Activated B cell treated with CpG ODN at 0.5 μM for 24 hours (primary cell): ENCODE results near the gene RFC3. TPM values are rescaled to one million over a fixed set of nuclear protein-coding genes. Genes with fewer than 3 reads are reported as not detected.
A peak's percentile ranks its signal among the peaks of the same experiment; 100 is the strongest.
"Not testable (repeated sequence)": the region's sequence is repeated elsewhere in the genome, so short reads cannot be mapped to it uniquely, and the experiment has no call there.

Source experiments
- ATAC-seq: fragments of 200-7000 bp; cut with Tn5 transposase; one replicate; pipeline ENCODE4 v1.10.0; 2021; ENCODE audit warnings: low read depth, mild to moderate bottlenecking, moderate library complexity
- CTCF ChIA-PET: fragments of 350-600 bp; sonication (Branson Sonifier 250); formaldehyde crosslinking; loops from one replicate; lab custom pipeline; 2021; ENCODE audit warnings: antibody characterized with exemption; lab: Charles Lee
- POLR2A ChIA-PET: fragments of 350-600 bp; sonication (Branson Sonifier 250); formaldehyde crosslinking; loops from one replicate; lab custom pipeline; 2021; ENCODE audit warnings: antibody characterized with exemption; lab: Charles Lee
- DNase-seq: peaks from one replicate; pipeline ENCODE4 v3.0.0; 2022
- H3K27ac Mint-ChIP-seq: one replicate; pipeline ENCODE4 v1.8.0; 2020; ENCODE audit warnings: mixed read lengths
- H3K27me3 Mint-ChIP-seq: one replicate; pipeline ENCODE4 v1.8.0; 2021; ENCODE audit warnings: mixed read lengths
- H3K36me3 Mint-ChIP-seq: one replicate; pipeline ENCODE4 v1.8.0; 2021; ENCODE audit warnings: low read depth, mixed read lengths
- H3K4me1 Mint-ChIP-seq: one replicate; pipeline ENCODE4 v1.8.0; 2021; ENCODE audit warnings: mixed read lengths
- H3K4me3 Mint-ChIP-seq: one replicate; pipeline ENCODE4 v1.8.0; 2020; ENCODE audit warnings: mild to moderate bottlenecking, mixed read lengths
- H3K9me3 Mint-ChIP-seq: one replicate; pipeline ENCODE4 v1.8.0; 2020; ENCODE audit warnings: mixed read lengths
- intact Hi-C: fragments of 100-400 bp; cut with micrococcal nuclease; formaldehyde crosslinking; loops from one replicate; pipeline ENCODE4 v1.15.1; 2024
- total RNA-seq: library from RNA; stranded (reverse); gene quantifications from 2 replicates; pipeline ENCODE4 v1.2.3, GENCODE V29; 2022
- TF ChIP-seq, protein P1 (sequence below): fragments of 200-600 bp; IDR thresholded peaks from one replicate; pipeline ENCODE4 v1.8.0; 2022; ENCODE audit warnings: antibody characterized with exemption, mild to moderate bottlenecking

The RFC3 gene
- total RNA-seq, 1 donor from 2014 or later: 13.5 TPM

DNA sequence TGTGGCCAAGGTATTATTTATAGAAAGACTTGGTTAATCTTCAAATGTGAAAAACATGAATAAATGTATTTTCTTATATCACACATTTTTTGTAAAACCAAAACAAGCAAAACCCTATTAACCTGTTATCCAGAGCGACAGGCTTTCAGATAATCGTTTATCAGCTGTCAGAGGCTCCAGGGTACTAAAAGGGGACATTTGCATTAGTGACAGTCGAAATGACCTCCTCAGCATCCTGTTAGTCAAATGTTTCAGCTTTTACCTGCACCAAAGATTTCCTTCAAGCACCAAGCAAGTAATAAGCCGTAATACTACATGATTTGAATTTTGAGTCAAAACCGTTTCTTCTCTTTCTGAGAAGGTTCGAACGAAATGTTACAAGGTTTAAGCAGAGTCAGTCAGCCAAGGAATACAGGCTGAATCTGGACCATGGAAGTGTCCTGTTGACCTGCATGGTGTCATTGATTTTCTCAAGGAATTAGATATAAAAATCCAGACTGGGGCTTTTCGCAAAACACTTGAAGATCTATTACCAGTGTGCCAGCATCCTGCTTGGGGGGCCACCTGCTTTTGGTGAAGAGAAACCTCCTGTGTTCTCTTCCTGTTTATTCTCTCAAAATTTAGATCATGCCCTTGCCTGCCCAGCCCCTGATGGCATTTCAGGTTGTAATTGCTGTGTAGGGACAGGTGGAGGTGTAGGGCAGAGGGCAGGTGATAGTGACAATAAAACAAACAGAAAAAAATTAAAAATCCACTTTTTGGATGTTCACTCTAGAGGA lies 11.3 kb upstream of the RFC3 start:
- Mint-ChIP-seq H3K4me3 (no peak overlapping the region), H3K27ac (no peak overlapping the region), H3K36me3 (no peaks in the 10 kb centered on the region), H3K27me3 (peaks cover 9% of the 10 kb centered on the region), H3K9me3 (no peaks in the 10 kb centered on the region), H3K4me1 (no peaks in the 10 kb centered on the region)
- ATAC-seq: no peak
- POLR2A ChIA-PET: no interaction called here
- intact Hi-C loops: no loop called here
- DNase-seq: no peak
- CTCF ChIA-PET: no interaction called here
- TF ChIP-seq, protein P1, sequence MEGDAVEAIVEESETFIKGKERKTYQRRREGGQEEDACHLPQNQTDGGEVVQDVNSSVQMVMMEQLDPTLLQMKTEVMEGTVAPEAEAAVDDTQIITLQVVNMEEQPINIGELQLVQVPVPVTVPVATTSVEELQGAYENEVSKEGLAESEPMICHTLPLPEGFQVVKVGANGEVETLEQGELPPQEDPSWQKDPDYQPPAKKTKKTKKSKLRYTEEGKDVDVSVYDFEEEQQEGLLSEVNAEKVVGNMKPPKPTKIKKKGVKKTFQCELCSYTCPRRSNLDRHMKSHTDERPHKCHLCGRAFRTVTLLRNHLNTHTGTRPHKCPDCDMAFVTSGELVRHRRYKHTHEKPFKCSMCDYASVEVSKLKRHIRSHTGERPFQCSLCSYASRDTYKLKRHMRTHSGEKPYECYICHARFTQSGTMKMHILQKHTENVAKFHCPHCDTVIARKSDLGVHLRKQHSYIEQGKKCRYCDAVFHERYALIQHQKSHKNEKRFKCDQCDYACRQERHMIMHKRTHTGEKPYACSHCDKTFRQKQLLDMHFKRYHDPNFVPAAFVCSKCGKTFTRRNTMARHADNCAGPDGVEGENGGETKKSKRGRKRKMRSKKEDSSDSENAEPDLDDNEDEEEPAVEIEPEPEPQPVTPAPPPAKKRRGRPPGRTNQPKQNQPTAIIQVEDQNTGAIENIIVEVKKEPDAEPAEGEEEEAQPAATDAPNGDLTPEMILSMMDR: no peak

DNA sequence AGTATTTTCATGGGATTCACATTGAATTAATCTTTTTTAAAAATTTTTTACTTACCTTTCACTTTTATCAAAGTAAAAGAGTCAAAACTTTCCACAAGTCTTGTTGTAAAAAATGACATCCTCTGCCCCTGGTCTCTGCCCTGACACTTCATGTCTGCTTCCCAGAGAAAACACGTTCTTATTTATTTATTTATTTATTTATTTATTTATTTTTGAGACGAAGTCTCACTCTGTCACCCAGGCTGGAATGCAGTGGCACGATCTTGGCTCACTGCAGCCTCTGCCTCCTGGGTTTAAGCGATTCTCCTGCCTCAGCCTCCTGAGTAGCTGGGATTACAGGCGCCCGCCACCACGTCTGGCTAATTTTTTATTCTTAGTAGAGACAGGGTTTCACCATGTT lies 5.1 kb upstream of the RFC3 start:
- H3K27me3 Mint-ChIP-seq, H3K9me3 Mint-ChIP-seq, ATAC-seq, H3K4me1 Mint-ChIP-seq, CTCF ChIA-PET, intact Hi-C loops, H3K36me3 Mint-ChIP-seq, DNase-seq, H3K4me3 Mint-ChIP-seq, H3K27ac Mint-ChIP-seq, POLR2A ChIA-PET: not testable (repeated sequence)

GRCh38 chr13:33815011-33815550 lies 2.9 kb upstream of the RFC3 start:
- ChIA-PET CTCF (no interaction called here), POLR2A (no interaction called here)
- intact Hi-C loops: loop anchor here (5.0 kb wide), 2 partner anchors 1127 to 1498 kb away; partner anchors contain the start of genes BRCA2, NBEA and ZAR1L
- Mint-ChIP-seq H3K9me3 (no peaks in the 10 kb centered on the region), H3K4me1 (peaks cover 19% of the 10 kb centered on the region), H3K27ac (no peak overlapping the region), H3K36me3 (peaks cover 5% of the 10 kb centered on the region), H3K4me3 (no peak overlapping the region), H3K27me3 (peaks cover 5% of the 10 kb centered on the region)
- DNase-seq (no peak), ATAC-seq (no peak)
- TF ChIP-seq, protein P1: no peak

GRCh38 chr13:33816912-33817311 lies 1.0 kb upstream of the RFC3 start:
- peaks cover 19% of the 10 kb centered on the region for H3K4me1 Mint-ChIP-seq
- H3K27me3 Mint-ChIP-seq: peaks cover 5% of the 10 kb centered on the region
- no peaks in the 10 kb centered on the region for H3K9me3 Mint-ChIP-seq
- POLR2A ChIA-PET: interaction anchor here (1.5 kb wide), 1 partner anchor 274 kb away, joined by 14 read pairs; no protein-coding TSS in a partner anchor
- CTCF ChIA-PET: no interaction called here
- H3K4me3 Mint-ChIP-seq: peak overlapping the region; percentile 11
- intact Hi-C loops: loop anchor here (5.0 kb wide), 2 partner anchors 1125 to 1500 kb away; partner anchors contain the start of genes BRCA2, NBEA and ZAR1L
- H3K27ac Mint-ChIP-seq: no peak overlapping the region
- ATAC-seq: no peak
- TF ChIP-seq, protein P1: no peak
- no peak for DNase-seq
- H3K36me3 Mint-ChIP-seq: peaks cover 14% of the 10 kb centered on the region

DNA sequence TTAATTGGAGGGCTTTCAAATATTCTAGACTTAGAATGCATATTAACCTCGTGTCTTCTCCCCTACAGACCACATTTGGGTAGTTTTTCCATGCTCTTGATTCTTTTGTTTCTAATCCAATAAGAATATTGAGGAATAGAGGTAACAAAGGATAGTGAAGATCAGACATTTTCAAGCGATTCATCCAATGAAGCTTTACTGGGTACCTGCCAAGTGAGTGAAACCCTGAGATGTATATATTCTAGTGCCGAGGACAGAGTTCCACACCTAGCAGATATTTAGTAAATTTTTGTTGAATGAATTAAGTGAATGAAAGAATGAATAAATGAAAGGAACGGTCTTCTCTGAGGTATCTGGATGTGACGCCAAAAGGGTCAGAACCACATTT lies 442 bp upstream of the RFC3 start:
- Mint-ChIP-seq H3K9me3 (no peaks in the 10 kb centered on the region), H3K27ac (peak overlapping the region; percentile 91), H3K4me1 (peaks cover 19% of the 10 kb centered on the region), H3K36me3 (peaks cover 15% of the 10 kb centered on the region), H3K4me3 (peak overlapping the region; percentile 93), H3K27me3 (peaks cover 5% of the 10 kb centered on the region)
- POLR2A ChIA-PET: interaction anchor here (0.6 to 1.9 kb wide), 3 partner anchors 8 to 274 kb away, joined by 5 to 14 read pairs (median 10); no protein-coding TSS in a partner anchor
- intact Hi-C loops: loop anchor here (5.0 kb wide), 2 partner anchors 1125 to 1500 kb away; partner anchors contain the start of genes BRCA2, NBEA and ZAR1L
- ATAC-seq (no peak), DNase-seq (no peak)
- CTCF ChIA-PET: no interaction called here
- TF ChIP-seq, protein P1: no peak
